Loucy (cell line): ENCODE data around the gene KIAA2012.

Experiments used
- H2AFZ ChIP-seq: fragments of 200-600 bp; sonication (generic); 2 replicates; pipeline ENCODE4 v1.6.0; 2016; ENCODE audit warnings: antibody characterized with exemption, mild to moderate bottlenecking, low read length, moderate library complexity
- H3F3A ChIP-seq: fragments of 200-600 bp; 2 replicates; pipeline ENCODE4 v1.6.0; 2016; ENCODE audit warnings: antibody characterized with exemption, low read depth, mild to moderate bottlenecking
- H3K27me3 ChIP-seq: fragments of 200-600 bp; sonication (generic); 2 replicates; pipeline ENCODE4 v1.6.1; 2014; ENCODE audit warnings: low read length, mild to moderate bottlenecking; ENCODE audit not compliant: insufficient read depth, poor library complexity, severe bottlenecking
- H3K36me3 ChIP-seq: fragments of 200-600 bp; sonication (generic); 2 replicates; pipeline ENCODE4 v1.6.1; 2016; ENCODE audit warnings: low read length; ENCODE audit not compliant: insufficient read depth
- H3K4me1 ChIP-seq: fragments of 200-600 bp; sonication (generic); 2 replicates; pipeline ENCODE4 v1.5.1; 2014; ENCODE audit warnings: low read length, mild to moderate bottlenecking; ENCODE audit not compliant: insufficient read depth, poor library complexity, severe bottlenecking
- H3K4me2 ChIP-seq: fragments of 200-600 bp; sonication (generic); 2 replicates; pipeline ENCODE4 v1.6.0; 2014; ENCODE audit warnings: antibody characterized with exemption, low read length, low read depth, mild to moderate bottlenecking; ENCODE audit not compliant: poor library complexity, severe bottlenecking
- H3K4me3 ChIP-seq: fragments of 200-600 bp; sonication (generic); 2 replicates; pipeline ENCODE4 v1.5.1; 2014; ENCODE audit warnings: low read length, mild to moderate bottlenecking, mixed read lengths; ENCODE audit not compliant: poor library complexity, severe bottlenecking
- H3K79me2 ChIP-seq: fragments of 200-600 bp; sonication (generic); 2 replicates; pipeline ENCODE4 v1.6.1; 2014; ENCODE audit warnings: low read length; ENCODE audit not compliant: insufficient read depth
- H3K9ac ChIP-seq: fragments of 200-600 bp; sonication (generic); 2 replicates; pipeline ENCODE4 v1.6.0; 2014; ENCODE audit warnings: mild to moderate bottlenecking, low read depth, low read length, moderate library complexity; ENCODE audit not compliant: poor library complexity, severe bottlenecking
- H3K9me2 ChIP-seq: fragments of 200-600 bp; sonication (generic); replicated peaks from 2 replicates; pipeline ENCODE4 v1.6.1; 2016; ENCODE audit warnings: low read depth, low read length, mixed read lengths
- H3K9me3 ChIP-seq: fragments of 200-600 bp; sonication (generic); 2 replicates; pipeline ENCODE4 v1.6.1; 2014; ENCODE audit warnings: mild to moderate bottlenecking, antibody characterized with exemption, low read length, low read depth; ENCODE audit not compliant: insufficient read depth
- H4K20me1 ChIP-seq: fragments of 200-600 bp; sonication (generic); 2 replicates; pipeline ENCODE4 v1.6.0; 2014; ENCODE audit warnings: antibody characterized with exemption, low read length, mild to moderate bottlenecking; ENCODE audit not compliant: insufficient read depth, poor library complexity, severe bottlenecking
- CTCF ChIP-seq: fragments of 200-600 bp; sonication (generic); conservative IDR thresholded peaks from 2 replicates; pipeline ENCODE4 v1.5.1; 2014; ENCODE audit warnings: mild to moderate bottlenecking, antibody characterized with exemption, low read length
- EZH2phosphoT487 ChIP-seq: fragments of 200-600 bp; IDR thresholded peaks from 2 replicates; pipeline ENCODE4 v1.6.1; 2018; ENCODE audit warnings: antibody characterized with exemption, mild to moderate bottlenecking, moderate library complexity, borderline replicate concordance

Gene KIAA2012

GRCh38 chr2:202171241-202171825, 98.3 kb downstream of the KIAA2012 start:
- H3K79me2 ChIP-seq, result no peaks in the 10 kb centered on the region
- no peaks in the 10 kb centered on the region for H3K36me3 ChIP-seq
- no peaks in the 10 kb centered on the region for H3K27me3 ChIP-seq
- no peaks in the 10 kb centered on the region for H3K4me1 ChIP-seq
- no peak for TF ChIP-seq CTCF
- no peak for TF ChIP-seq EZH2phosphoT487
- no peak overlapping the region for H3K4me2 ChIP-seq
- H2AFZ ChIP-seq, result 0 out of 2 replicates have a peak overlapping the region, but pooled peaks have one; percentile 16
- no peak overlapping the region for H3K4me3 ChIP-seq
- H3K9ac ChIP-seq, result no peak overlapping the region
- H3K9me2 ChIP-seq, result no peaks in the 10 kb centered on the region
- no peaks in the 10 kb centered on the region for H3F3A ChIP-seq
- H3K9me3 ChIP-seq, result no peaks in the 10 kb centered on the region
- H4K20me1 ChIP-seq, result no peaks in the 10 kb centered on the region

GRCh38 chr2:202172439-202173211, 99.6 kb downstream of the KIAA2012 start:
- no peak overlapping the region for H3K4me2 ChIP-seq
- no peaks in the 10 kb centered on the region for H3F3A ChIP-seq
- no peaks in the 10 kb centered on the region for H3K27me3 ChIP-seq
- TF ChIP-seq CTCF (no peak), EZH2phosphoT487 (no peak)
- no peaks in the 10 kb centered on the region for H3K9me3 ChIP-seq
- no peaks in the 10 kb centered on the region for H3K4me1 ChIP-seq
- H3K36me3 ChIP-seq, result no peaks in the 10 kb centered on the region
- H2AFZ ChIP-seq, result no peak overlapping the region
- no peaks in the 10 kb centered on the region for H3K79me2 ChIP-seq
- no peak overlapping the region for H3K9ac ChIP-seq
- H3K9me2 ChIP-seq, result no peaks in the 10 kb centered on the region
- no peaks in the 10 kb centered on the region for H4K20me1 ChIP-seq
- H3K4me3 ChIP-seq, result no peak overlapping the region

- Histone ChIP-seq H3K27me3 (no peaks in the 10 kb centered on the region), H3K9me3 (no peaks in the 10 kb centered on the region), H3F3A (no peaks in the 10 kb centered on the region), H4K20me1 (no peaks in the 10 kb centered on the region), H3K4me1 (no peaks in the 10 kb centered on the region), H3K9me2 (no peaks in the 10 kb centered on the region), H3K79me2 (no peaks in the 10 kb centered on the region), H3K9ac (no peak overlapping the region), H3K4me2 (no peak overlapping the region), H3K36me3 (no peaks in the 10 kb centered on the region), H3K4me3 (no peak overlapping the region), H2AFZ (no peak overlapping the region)
- TF ChIP-seq EZH2phosphoT487 (no peak), CTCF (peak; percentile 90)
Observed at GRCh38 chr2:202178346-202178958, 105.4 kb downstream of the KIAA2012 start.
